HG03135 (cell line): ENCODE results near the gene TIMELESS.
"Not testable (repeated sequence)": the region's sequence is repeated elsewhere in the genome, so short reads cannot be mapped to it uniquely, and the experiment has no call there.

Experiments used
- ATAC-seq: cut with Tn5 transposase; IDR thresholded peaks from one replicate; pipeline ENCODE4 v1.9.1; 2021; ENCODE audit warnings: mild to moderate bottlenecking, moderate library complexity; ENCODE audit not compliant: unreplicated experiment

Gene TIMELESS, protein sequence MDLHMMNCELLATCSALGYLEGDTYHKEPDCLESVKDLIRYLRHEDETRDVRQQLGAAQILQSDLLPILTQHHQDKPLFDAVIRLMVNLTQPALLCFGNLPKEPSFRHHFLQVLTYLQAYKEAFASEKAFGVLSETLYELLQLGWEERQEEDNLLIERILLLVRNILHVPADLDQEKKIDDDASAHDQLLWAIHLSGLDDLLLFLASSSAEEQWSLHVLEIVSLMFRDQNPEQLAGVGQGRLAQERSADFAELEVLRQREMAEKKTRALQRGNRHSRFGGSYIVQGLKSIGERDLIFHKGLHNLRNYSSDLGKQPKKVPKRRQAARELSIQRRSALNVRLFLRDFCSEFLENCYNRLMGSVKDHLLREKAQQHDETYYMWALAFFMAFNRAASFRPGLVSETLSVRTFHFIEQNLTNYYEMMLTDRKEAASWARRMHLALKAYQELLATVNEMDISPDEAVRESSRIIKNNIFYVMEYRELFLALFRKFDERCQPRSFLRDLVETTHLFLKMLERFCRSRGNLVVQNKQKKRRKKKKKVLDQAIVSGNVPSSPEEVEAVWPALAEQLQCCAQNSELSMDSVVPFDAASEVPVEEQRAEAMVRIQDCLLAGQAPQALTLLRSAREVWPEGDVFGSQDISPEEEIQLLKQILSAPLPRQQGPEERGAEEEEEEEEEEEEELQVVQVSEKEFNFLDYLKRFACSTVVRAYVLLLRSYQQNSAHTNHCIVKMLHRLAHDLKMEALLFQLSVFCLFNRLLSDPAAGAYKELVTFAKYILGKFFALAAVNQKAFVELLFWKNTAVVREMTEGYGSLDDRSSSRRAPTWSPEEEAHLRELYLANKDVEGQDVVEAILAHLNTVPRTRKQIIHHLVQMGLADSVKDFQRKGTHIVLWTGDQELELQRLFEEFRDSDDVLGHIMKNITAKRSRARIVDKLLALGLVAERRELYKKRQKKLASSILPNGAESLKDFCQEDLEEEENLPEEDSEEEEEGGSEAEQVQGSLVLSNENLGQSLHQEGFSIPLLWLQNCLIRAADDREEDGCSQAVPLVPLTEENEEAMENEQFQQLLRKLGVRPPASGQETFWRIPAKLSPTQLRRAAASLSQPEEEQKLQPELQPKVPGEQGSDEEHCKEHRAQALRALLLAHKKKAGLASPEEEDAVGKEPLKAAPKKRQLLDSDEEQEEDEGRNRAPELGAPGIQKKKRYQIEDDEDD

DNA sequence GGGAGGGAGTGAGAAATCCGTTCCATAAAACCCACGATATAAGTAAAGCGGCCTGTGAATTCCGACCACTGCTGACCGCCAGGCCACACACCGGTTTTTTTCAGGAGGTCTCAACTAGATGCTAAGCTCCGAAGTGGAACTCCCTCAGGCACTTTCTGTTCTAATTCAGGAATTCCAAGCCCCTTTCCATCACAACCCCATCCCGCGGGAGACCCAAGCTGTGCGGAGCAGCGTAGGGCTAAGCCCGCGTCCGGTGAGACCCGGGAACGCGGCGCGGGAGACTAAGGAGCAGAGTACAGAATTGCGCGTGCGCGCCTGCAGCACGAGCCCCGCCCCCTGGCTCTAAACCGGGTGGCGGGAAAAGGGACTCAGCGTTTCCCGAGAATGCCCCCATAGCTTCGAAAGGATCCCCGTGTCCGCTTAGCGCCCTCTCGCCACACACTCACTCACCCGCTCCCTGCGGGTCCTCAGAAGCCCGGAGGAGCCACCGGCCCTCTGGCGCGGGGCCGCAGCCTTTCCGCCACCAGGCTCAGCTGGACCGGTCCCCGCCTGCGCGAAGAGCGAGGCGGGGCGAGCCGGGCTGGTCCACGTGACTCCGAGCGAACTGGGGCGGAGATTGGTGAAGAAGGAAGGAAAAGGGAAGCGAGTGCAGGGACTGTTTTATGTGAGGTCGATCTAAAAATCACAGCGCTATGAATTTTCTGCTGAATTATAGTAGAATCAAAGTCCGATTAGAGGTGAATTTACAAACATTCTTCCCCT is at the start of gene TIMELESS:
Gene TIMELESS, minus strand, starts transcription at position 567 of the 762 bp plus-strand sequence. CDS start 15,256 bp downstream, outside the sequence.
- ATAC-seq: peak; percentile 97

DNA sequence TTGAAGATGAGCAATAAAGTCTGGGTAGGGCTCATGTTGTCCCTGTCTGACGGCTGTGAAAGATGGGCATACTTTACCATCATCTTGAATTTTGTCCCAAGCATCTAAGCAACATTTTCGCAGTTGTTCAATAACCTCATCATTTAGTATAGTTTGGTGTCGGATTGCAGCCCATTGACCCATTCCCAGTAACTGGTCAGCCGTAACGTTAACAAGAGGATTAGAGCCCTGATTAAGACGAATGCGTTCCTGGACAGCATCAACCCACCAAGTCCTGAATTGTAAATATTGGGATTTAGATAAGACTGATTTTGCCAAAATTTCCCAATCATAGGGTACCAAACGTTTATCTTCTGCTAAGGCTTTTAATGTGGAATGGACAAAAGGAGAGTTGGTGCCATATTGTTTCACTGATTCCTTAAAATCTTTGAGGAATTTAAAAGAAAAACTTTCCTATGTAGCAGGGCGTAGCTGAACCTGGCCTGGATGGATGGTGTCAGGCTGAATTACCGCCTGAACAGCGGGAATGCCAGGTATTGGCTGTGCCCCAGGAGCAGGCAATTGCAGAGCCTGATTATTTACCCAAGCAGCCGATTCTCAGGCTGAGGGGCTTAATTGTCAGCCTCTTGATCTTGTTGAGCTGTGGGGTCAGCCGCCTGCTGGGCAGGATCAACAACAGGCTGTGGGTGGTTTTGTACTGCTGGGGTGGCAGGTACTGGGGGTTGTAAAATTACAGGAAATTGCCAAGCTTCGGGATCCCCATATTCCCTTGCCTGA is 49.1 kb upstream of the TIMELESS start:
- ATAC-seq: not testable (repeated sequence)

GRCh38 chr12:56496704-56497103 is 47.5 kb upstream of the TIMELESS start:
- not testable (repeated sequence) for ATAC-seq

DNA sequence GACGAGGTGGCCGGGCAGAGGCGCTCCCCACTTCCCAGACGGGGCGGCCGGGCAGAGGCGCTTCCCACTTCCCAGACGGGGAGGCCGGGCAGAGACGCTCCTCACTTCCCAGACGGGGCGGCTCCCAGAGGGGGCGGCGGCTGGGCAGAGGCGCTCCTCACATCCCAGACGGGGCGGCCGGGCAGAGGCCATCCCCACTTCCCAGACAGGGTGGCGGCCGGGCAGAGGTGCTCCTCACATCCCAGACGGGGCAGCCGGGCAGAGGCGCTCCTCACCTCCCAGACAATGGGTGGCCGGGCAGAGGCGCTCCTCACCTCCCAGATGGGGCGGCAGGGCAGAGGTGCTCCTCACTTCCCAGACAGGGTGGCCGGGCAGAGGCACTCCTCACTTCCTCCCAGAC is 45.3 kb upstream of the TIMELESS start:
- not testable (repeated sequence) for ATAC-seq

- ATAC-seq: not testable (repeated sequence)
These were observed 44.8 kb upstream of the TIMELESS start for GRCh38 chr12:56494106-56494415.

GRCh38 chr12:56493409-56494105 is 44.3 kb upstream of the TIMELESS start:
- not testable (repeated sequence) for ATAC-seq

- ATAC-seq: no peak
These were observed 41.1 kb upstream of the TIMELESS start for GRCh38 chr12:56490360-56490759.

GRCh38 chr12:56488041-56488955 is 39.1 kb upstream of the TIMELESS start, which contains the start of gene GLS2:
Gene GLS2, minus strand, starts transcription at chr12:56488161. Its CDS starts 43 bp downstream, at chr12:56488118.
- peak; percentile 86 for ATAC-seq

DNA sequence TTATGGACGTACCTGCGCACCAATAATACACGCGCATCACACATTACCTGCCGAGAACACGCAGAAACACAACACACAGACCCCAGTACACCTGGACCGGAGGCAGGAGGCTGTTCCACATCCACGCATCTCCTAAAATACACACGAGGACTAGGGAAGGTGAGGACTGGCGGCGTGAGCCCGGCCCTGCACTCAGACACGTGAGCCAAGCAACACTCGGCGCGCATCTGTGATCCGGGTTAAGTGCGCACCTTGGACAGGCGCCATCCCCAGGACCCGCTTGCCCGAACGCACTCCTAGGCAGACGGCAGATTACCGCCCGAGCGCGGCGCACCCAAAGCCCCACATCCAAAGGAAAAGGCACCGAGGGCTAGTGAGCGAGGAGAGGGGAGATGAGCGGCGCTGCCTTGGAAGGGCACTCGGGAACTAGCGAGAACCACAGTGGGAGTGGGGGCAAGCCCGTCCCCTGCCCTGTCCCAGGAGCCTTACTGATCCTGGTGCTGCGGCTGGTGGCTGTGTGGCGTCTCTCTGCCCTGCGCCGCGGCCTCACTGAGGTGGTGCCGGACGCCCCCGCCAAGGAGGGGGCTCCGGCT is 38.3 kb upstream of the TIMELESS start:
- ATAC-seq: peak; percentile 28

DNA sequence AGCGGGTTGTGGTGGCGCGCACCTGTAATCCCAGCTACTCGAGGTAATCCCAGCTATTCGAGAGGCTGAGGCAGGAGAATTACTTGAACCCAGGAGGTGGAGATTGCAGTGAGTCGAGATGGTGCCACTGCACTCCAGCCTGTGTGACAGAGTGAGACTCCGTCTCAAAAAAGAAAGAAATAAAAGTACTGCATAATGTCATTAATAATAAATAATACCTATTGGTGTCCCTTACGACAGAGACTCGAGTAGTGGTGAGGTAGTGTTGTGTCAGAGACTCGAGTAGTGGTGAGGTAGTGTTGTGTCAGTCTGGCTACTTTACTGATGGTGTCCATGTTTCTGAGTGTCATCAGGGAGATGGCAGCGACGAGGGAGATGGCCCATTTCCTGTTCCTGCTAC is 37.5 kb upstream of the TIMELESS start:
- no peak for ATAC-seq

- no peak for ATAC-seq
These were observed 35.3 kb upstream of the TIMELESS start for GRCh38 chr12:56484566-56484965.

DNA sequence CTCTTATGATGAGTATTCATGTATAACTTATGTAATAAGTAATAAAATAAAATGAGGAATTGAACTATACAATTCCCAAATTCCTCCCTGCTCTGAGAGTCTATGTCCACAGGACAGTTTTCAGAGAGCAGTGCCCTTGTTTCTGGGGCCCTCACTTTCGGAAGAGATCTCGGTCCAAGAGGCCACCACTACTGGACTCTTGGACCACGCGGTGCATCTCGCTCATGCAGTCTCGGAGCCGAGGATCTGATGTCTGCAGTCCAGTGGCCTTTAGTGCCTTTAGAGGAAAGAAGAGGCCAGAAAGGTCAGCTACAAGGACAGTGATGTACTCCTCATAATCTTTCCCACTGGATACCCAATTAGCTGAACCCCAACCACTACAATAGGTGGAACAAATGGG is 30.4 kb upstream of the TIMELESS start:
- ATAC-seq: no peak

- ATAC-seq: no peak
These were observed 28.4 kb upstream of the TIMELESS start for GRCh38 chr12:56477521-56478225.

DNA sequence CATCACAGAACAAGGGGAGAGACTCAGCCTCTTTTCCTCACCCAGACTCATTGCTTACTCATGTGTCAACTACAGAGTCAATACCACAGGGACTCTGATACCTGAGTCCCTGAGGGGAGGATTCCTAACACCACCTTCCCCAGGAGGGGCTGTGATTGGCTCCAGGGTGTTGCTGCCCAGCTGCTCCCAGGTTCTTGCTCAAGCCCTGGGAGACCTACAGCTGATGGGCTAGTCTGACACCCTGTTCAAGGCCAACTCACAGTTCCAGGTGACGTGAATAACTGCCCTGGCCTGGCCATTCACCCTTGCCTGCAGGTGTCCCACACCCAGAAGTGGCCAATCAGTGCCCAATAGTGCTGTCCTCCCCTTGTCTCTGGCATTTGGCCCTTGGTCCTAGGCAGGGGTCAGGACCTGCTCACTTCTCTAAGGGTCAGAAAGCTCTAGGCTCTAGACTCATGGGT is 27.8 kb upstream of the TIMELESS start:
- no peak for ATAC-seq

DNA sequence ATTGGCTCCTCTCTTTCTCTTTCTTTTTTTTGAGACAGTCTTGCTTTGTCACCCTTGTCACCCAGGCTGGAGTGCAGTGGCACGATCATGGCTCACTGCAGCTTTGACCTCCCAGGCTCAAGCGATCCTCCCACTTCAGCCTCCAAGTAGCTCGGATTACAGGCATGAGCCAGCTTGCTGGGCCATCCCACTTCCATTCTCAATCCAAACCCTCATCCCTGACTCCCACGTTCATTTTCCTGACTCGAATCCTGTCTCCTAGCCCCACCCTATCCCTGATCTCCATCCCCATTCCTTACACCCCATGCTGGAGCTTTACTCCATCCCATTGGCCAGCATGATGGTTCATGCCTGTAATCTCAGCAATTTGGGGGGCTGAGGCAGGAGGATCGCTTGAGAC is 26.9 kb upstream of the TIMELESS start:
- ATAC-seq: no peak

- ATAC-seq: no peak
These were observed 25.2 kb upstream of the TIMELESS start for GRCh38 chr12:56474389-56474788.
